ENCODE results near the gene MYH14.

GRCh38 chr19:50238043-50238442 lies 34.6 kb downstream of the MYH14 start:
- no peak for TF ChIP-seq CTCF (conservative IDR thresholded peaks at IDR 0.05 in 1 of 2, IDR thresholded peaks at IDR 0.05 in 1 of 2; ENCODE audit: low read depth in 1 of 2, low read length in 2 of 2)
- no peak for TF ChIP-seq EZH2 (IDR thresholded peaks at IDR 0.05; ENCODE audit: low read length, missing control alignments)
